Fibroblast of mammary gland (primary cell): ENCODE measurements around the gene SLC6A19.

Experiments
- DNase-seq: peaks from one replicate; pipeline ENCODE4 v3.0.0-alpha.2; 2010; ENCODE audit warnings: low read depth
- H3K4me3 ChIP-seq: 2 replicates; pipeline ENCODE4 v1.5.1; 2011; ENCODE audit warnings: low read depth, mild to moderate bottlenecking, low read length, moderate library complexity; ENCODE audit not compliant: control insufficient read depth
- CTCF ChIP-seq: conservative IDR thresholded peaks from 2 replicates; pipeline ENCODE4 v1.5.1; 2011; ENCODE audit warnings: low read depth, low read length, inconsistent platforms; ENCODE audit not compliant: control insufficient read depth, insufficient read depth

The SLC6A19 gene

GRCh38 chr5:1222147-1222546 is 20.8 kb downstream of the SLC6A19 start:
- TF ChIP-seq CTCF = no peak
- H3K4me3 ChIP-seq = no peak overlapping the region
- DNase-seq = no peak

- TF ChIP-seq CTCF = no peak
- DNase-seq = no peak
- no peak overlapping the region for H3K4me3 ChIP-seq
Observed at GRCh38 chr5:1222621-1223277, 21.4 kb downstream of the SLC6A19 start.

- no peak for TF ChIP-seq CTCF
- H3K4me3 ChIP-seq = no peak overlapping the region
- no peak for DNase-seq
Observed at GRCh38 chr5:1223278-1223670, 21.9 kb downstream of the SLC6A19 start.

GRCh38 chr5:1224631-1225030 is 23.2 kb downstream of the SLC6A19 start:
- H3K4me3 ChIP-seq = no peak overlapping the region
- no peak for DNase-seq
- no peak for TF ChIP-seq CTCF

GRCh38 chr5:1225081-1225480 is 23.7 kb downstream of the SLC6A19 start, which contains the start of gene SLC6A18:
TSS of gene SLC6A18 (plus strand) at chr5:1225381. CDS start at chr5:1225478, 97 bp downstream.
- H3K4me3 ChIP-seq = no peak within 1 kb of the TSS
- DNase-seq = no peak
- no peak for TF ChIP-seq CTCF

- TF ChIP-seq CTCF = no peak
- H3K4me3 ChIP-seq = no peak overlapping the region
- no peak for DNase-seq
Observed at GRCh38 chr5:1226231-1226630, 24.8 kb downstream of the SLC6A19 start.
